CD1c-positive myeloid dendritic cell (primary cell): Measurements from ENCODE around the gene SLCO2B1.

ENCODE experiments used
- DNase-seq: peaks from one replicate; pipeline ENCODE4 v3.0.0-alpha.2; 2016; ENCODE audit errors: extremely low spot score

Gene SLCO2B1

DNA sequence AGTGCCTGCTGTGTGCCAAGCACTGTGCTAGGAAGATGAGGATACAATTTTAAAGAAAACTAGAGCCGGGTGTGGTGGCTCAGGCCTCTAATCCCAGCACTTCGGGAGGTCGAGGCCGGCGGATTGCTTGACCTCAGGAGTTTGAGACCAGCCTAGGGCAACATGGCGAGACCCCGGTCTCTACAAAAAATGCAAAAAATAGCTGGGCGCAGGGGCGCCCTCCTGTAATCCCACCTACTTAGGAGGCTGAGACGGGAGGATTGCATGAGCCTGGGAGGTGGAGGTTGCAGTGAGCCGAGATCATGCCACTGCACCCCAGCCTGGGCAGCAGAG, 98.0 kb downstream of the SLCO2B1 start:
- no peak for DNase-seq

DNA sequence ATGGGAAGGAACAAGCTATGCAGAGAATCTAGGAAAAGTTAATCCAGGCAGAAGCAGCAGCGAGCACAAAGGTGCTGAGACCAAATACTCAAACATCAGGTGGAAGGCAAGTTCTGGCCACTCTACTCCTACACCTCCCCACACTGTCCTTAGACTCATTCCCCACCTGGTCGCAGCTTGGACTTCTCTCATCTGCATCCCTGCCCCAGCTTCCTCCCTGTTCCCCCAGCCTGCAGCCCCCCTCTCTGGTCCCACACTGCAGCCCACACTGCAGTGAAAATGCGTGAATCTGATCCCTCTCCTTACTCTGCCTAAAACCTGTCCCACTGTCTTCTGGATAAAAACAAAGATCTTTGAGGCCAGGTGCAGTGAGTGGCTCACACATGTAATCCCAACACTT, 98.8 kb downstream of the SLCO2B1 start:
- no peak for DNase-seq

DNA sequence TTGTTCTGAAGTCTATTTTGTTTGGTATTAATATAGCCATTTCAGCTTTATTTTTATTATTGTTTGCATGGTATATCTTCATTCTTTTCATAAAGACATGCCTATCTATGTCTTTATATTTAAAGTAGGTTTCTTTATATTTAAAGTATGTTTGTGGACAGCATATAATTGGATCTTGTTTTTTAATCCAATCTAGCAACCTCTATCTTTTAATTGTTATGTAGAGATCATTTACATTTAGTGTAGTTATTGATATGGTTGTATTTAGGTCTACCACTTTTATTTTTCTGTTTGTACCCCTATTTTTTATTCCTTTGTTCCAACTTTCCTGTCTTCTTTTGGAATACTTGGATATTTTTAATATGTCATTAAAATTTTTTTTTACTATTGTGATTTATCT, 103.4 kb downstream of the SLCO2B1 start:
- no peak for DNase-seq
